ENCODE results near the gene PHF2. TPM values are rescaled to one million over a fixed set of nuclear protein-coding genes. Genes with fewer than 3 reads are reported as not detected.

Gene PHF2
- total RNA-seq, 1 experiment from 2014 or later = 26.3 TPM

- Histone ChIP-seq H2AFZ (no peak overlapping the region), H3K79me2 (ENCODE audit: low read depth) (no peaks in the 10 kb centered on the region), H3K36me3 (ENCODE audit: low read depth) (no peaks in the 10 kb centered on the region), H3K4me3 (no peak overlapping the region), H3F3A (ENCODE audit: insufficient read depth, low read depth) (no peaks in the 10 kb centered on the region), H3K9me2 (ENCODE audit: insufficient read depth) (no peaks in the 10 kb centered on the region), H3K4me2 (no peak overlapping the region), H3K27me3 (ENCODE audit: insufficient read depth, low read depth) (no peaks in the 10 kb centered on the region), H3K27ac (no peak overlapping the region), H3K4me1 (replicated peaks; ENCODE audit: insufficient read depth) (no peaks in the 10 kb centered on the region), H4K20me1 (ENCODE audit: insufficient read depth) (no peaks in the 10 kb centered on the region), H3K9me3 (ENCODE audit: insufficient read depth, low read depth) (no peaks in the 10 kb centered on the region)
- no TSS peak for BruUV-seq (replicated peaks)
- TF ChIP-seq EZH2 (IDR thresholded peaks at IDR 0.05; ENCODE audit: low read depth) (no peak), CTCF (conservative IDR thresholded peaks at IDR 0.05) (no peak)
- POLR2A ChIA-PET (ENCODE audit: unreplicated experiment) = no interaction called here
- CTCF ChIA-PET = interaction anchor here (0.6 kb wide), 1 partner anchor 203 kb away, joined by 3 read pairs; the partner anchor contains the start of gene FAM120AOS
- no peak for DNase-seq
- intact Hi-C loops (cut with micrococcal nuclease; ENCODE audit: unreplicated experiment) = no loop called here
Measured at GRCh38 chr9:93656426-93657239, 80.2 kb downstream of the PHF2 start.

- H3K4me3 ChIP-seq = no peak overlapping the region
- H3K9me3 ChIP-seq (ENCODE audit: insufficient read depth, low read depth) = no peaks in the 10 kb centered on the region
- TF ChIP-seq EZH2 (IDR thresholded peaks at IDR 0.05; ENCODE audit: low read depth) (no peak), CTCF (conservative IDR thresholded peaks at IDR 0.05) (no peak)
- H3K36me3 ChIP-seq (ENCODE audit: low read depth) = no peaks in the 10 kb centered on the region
- H3K4me2 ChIP-seq = no peak overlapping the region
- no peaks in the 10 kb centered on the region for H3K27me3 ChIP-seq (ENCODE audit: insufficient read depth, low read depth)
- intact Hi-C loops (cut with micrococcal nuclease; ENCODE audit: unreplicated experiment) = no loop called here
- ChIA-PET CTCF (interaction anchor here (0.6 kb wide), 1 partner anchor 204 kb away, joined by 3 read pairs; the partner anchor contains the start of gene FAM120AOS), POLR2A (ENCODE audit: unreplicated experiment) (no interaction called here)
- H3K4me1 ChIP-seq (replicated peaks; ENCODE audit: insufficient read depth) = no peaks in the 10 kb centered on the region
- H3K79me2 ChIP-seq (ENCODE audit: low read depth) = no peaks in the 10 kb centered on the region
- no peak overlapping the region for H3K27ac ChIP-seq
- BruUV-seq (replicated peaks) = no TSS peak
- no peaks in the 10 kb centered on the region for H3F3A ChIP-seq (ENCODE audit: insufficient read depth, low read depth)
- no peak for DNase-seq
- H3K9me2 ChIP-seq (ENCODE audit: insufficient read depth) = no peaks in the 10 kb centered on the region
- H2AFZ ChIP-seq = no peak overlapping the region
- no peaks in the 10 kb centered on the region for H4K20me1 ChIP-seq (ENCODE audit: insufficient read depth)
Measured at GRCh38 chr9:93657331-93658111, 81.1 kb downstream of the PHF2 start.

GRCh38 chr9:93658184-93658925, 82.0 kb downstream of the PHF2 start:
- no peak for DNase-seq
- H4K20me1 ChIP-seq (ENCODE audit: insufficient read depth) = no peaks in the 10 kb centered on the region
- no peaks in the 10 kb centered on the region for H3K27me3 ChIP-seq (ENCODE audit: insufficient read depth, low read depth)
- H3F3A ChIP-seq (ENCODE audit: insufficient read depth, low read depth) = no peaks in the 10 kb centered on the region
- no peak overlapping the region for H3K4me2 ChIP-seq
- no peaks in the 10 kb centered on the region for H3K36me3 ChIP-seq (ENCODE audit: low read depth)
- ChIA-PET POLR2A (ENCODE audit: unreplicated experiment) (no interaction called here), CTCF (no interaction called here)
- H3K9me3 ChIP-seq (ENCODE audit: insufficient read depth, low read depth) = no peaks in the 10 kb centered on the region
- TF ChIP-seq CTCF (conservative IDR thresholded peaks at IDR 0.05) (no peak), EZH2 (IDR thresholded peaks at IDR 0.05; ENCODE audit: low read depth) (no peak)
- BruUV-seq (replicated peaks) = no TSS peak
- H3K79me2 ChIP-seq (ENCODE audit: low read depth) = no peaks in the 10 kb centered on the region
- no peak overlapping the region for H3K27ac ChIP-seq
- no peak overlapping the region for H2AFZ ChIP-seq
- no peaks in the 10 kb centered on the region for H3K9me2 ChIP-seq (ENCODE audit: insufficient read depth)
- H3K4me1 ChIP-seq (replicated peaks; ENCODE audit: insufficient read depth) = no peaks in the 10 kb centered on the region
- intact Hi-C loops (cut with micrococcal nuclease; ENCODE audit: unreplicated experiment) = no loop called here
- H3K4me3 ChIP-seq = no peak overlapping the region
